Body of pancreas (tissue), 4 donors: ENCODE data around the gene MKNK2. TPM values are rescaled to one million over a fixed set of nuclear protein-coding genes. Genes with fewer than 3 reads are reported as not detected.

Experiments
- ATAC-seq: fragments of 150-250 bp; one replicate; pipeline ENCODE4 v1.9.1; 2016
- DNase-seq, 4 donors: peaks; one replicate each; pipeline ENCODE4 v3.0.0-alpha.2; 2019
- H3K27ac ChIP-seq, 4 donors: fragments of 200-600 bp; sonication (generic); 1 replicate in 3 of 4; 2 replicates in 1 of 4; pipeline versions ENCODE4 v1.5.1 to v1.6.1; 2016 to 2019; ENCODE audit warnings: mild to moderate bottlenecking in 1 of 4, mixed read lengths in 1 of 4, moderate library complexity in 1 of 4
- H3K27me3 ChIP-seq, 2 donors: fragments of 200-600 bp; sonication (generic); one replicate each; pipeline ENCODE4 v1.6.0; 2016; ENCODE audit warnings: mild to moderate bottlenecking in 1 of 2
- H3K36me3 ChIP-seq, 2 donors: fragments of 200-600 bp; sonication (generic); replicated peaks in 1 of 2; 2 replicates each; pipeline ENCODE4 v1.5.1; 2016; ENCODE audit warnings: low read depth in 2 of 2; ENCODE audit not compliant: insufficient read depth in 1 of 2
- H3K4me1 ChIP-seq: fragments of 200-600 bp; sonication (generic); one replicate; pipeline ENCODE4 v1.6.0; 2016
- H3K4me3 ChIP-seq, 2 donors: fragments of 200-600 bp; sonication (generic); 1 replicate in 1 of 2; 2 replicates in 1 of 2; pipeline ENCODE4 v1.5.1; 2016 to 2019
- H3K9me3 ChIP-seq, 3 donors: fragments of 200-600 bp; sonication (generic); 1 replicate in 2 of 3; 2 replicates in 1 of 3; pipeline ENCODE4 v1.5.1; 2016
- POLR2A ChIP-seq, 3 donors: fragments of 450-650 bp; IDR thresholded peaks; one replicate each; pipeline ENCODE4 v1.6.1; 2016; ENCODE audit warnings: antibody characterized with exemption in 3 of 3, mild to moderate bottlenecking in 2 of 3
- WGBS, 2 donors: methylation state at CpG; one replicate each; pipeline ENCODE4 v1.1.5; 2017; 5-methylcytosine and 5-hydroxymethylcytosine counted together
- intact Hi-C: fragments of 100-400 bp; cut with DNase I; formaldehyde crosslinking; loops from one replicate; pipeline ENCODE4 v1.15.1; 2023
- total RNA-seq, 2 donors: library from RNA; depleted of rRNA; stranded (reverse); fragments of >200 nt; gene quantifications; one replicate each; pipeline ENCODE4 v1.1.0, GENCODE V29; 2016
- TF ChIP-seq, protein P1 (sequence below), 7 experiments: fragments of 450-650 bp in 4 of 7; fragments of 200-600 bp in 3 of 7; sonication (generic) in 3 of 7; IDR thresholded peaks; one replicate each; pipeline ENCODE4 v1.5.1; 2016 to 2019; ENCODE audit warnings: antibody characterized with exemption in 7 of 7

MKNK2 gene
- total RNA-seq, 2 donors from 2014 or later, result 180 to 273 TPM

DNA sequence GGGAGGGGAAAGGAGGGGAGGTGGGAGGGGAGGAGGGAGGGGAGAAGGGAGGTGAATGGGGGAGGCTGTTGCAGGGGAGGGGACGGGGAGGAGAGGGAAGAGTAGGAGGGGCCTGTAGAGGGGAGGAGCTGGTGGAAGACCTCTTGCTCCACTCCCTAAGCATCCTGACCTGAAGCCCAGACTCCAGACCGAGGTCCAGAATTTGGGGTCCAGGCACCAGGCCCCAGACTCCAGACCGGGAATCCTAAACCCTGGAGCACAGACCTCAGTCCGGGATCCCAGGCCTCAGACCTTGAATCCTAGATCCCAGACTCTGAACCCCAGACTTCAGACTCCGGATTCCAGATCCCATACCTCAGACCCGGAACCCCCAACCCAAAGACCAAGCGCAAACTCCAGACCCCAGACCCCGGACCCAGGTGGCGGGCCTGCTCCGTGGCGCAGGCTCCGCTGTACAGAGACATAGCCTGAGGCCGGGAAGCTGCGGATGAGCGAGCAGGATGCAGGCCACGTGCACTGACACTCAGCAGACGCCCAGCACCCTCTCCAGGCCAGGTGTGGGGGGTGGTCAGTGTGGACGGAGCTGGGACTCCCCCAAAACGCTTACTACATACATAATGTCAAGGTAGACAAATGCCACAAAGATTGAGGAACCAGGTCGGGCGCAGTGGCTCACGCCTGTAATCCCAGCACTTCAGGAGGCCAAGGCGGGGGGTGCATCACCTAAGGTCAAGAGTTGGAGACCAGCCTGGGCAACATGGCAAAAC lies 34.8 kb downstream of the MKNK2 start:
- Histone ChIP-seq H3K36me3 (no peaks in the 10 kb centered on the region), H3K4me3 (no peak overlapping the region), H3K4me1 (peaks cover 26% of the 10 kb centered on the region), H3K9me3 (no peaks in the 10 kb centered on the region), H3K27ac (peak overlapping the region in 3 of 4 donors; percentile 40 to 66 (median 43)), H3K27me3 (no peaks in the 10 kb centered on the region)
- intact Hi-C loops, result no loop called here
- ATAC-seq (peak; percentile 81), DNase-seq (peak; percentile 73 to 90 (median 84))
- TF ChIP-seq POLR2A (IDR thresholded peaks at IDR 0.05), result no peak
- TF ChIP-seq, protein P1, sequence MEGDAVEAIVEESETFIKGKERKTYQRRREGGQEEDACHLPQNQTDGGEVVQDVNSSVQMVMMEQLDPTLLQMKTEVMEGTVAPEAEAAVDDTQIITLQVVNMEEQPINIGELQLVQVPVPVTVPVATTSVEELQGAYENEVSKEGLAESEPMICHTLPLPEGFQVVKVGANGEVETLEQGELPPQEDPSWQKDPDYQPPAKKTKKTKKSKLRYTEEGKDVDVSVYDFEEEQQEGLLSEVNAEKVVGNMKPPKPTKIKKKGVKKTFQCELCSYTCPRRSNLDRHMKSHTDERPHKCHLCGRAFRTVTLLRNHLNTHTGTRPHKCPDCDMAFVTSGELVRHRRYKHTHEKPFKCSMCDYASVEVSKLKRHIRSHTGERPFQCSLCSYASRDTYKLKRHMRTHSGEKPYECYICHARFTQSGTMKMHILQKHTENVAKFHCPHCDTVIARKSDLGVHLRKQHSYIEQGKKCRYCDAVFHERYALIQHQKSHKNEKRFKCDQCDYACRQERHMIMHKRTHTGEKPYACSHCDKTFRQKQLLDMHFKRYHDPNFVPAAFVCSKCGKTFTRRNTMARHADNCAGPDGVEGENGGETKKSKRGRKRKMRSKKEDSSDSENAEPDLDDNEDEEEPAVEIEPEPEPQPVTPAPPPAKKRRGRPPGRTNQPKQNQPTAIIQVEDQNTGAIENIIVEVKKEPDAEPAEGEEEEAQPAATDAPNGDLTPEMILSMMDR (IDR thresholded peaks at IDR 0.05), result no peak
- 50 to 62% methylated on average over 5 to 23 of the region's 23 CpGs for WGBS, 2 donors

GRCh38 chr19:2015608-2015950 lies 35.5 kb downstream of the MKNK2 start, which contains the start of gene BTBD2:
Gene BTBD2 (minus strand): TSS chr19:2015714. CDS start chr19:2015703, 11 bp downstream.
- no peaks in the 10 kb centered on the region for H3K27me3 ChIP-seq
- H3K27ac ChIP-seq, result peak within 1 kb of the TSS; percentile 45 to 66 (median 59)
- no peaks in the 10 kb centered on the region for H3K9me3 ChIP-seq
- ATAC-seq (peak; percentile 66), DNase-seq (peak; percentile 59 to 75 (median 65))
- H3K36me3 ChIP-seq, result no peaks in the 10 kb centered on the region
- H3K4me1 ChIP-seq, result peaks cover 26% of the 10 kb centered on the region
- intact Hi-C loops, result no loop called here
- no CpG with 5 or more reads among the region's 20 CpGs for WGBS, 2 donors
- peak within 1 kb of the TSS; percentile 28 to 39 for H3K4me3 ChIP-seq
- TF ChIP-seq POLR2A (IDR thresholded peaks at IDR 0.05), result no peak
- TF ChIP-seq, protein P1 (IDR thresholded peaks at IDR 0.05), result no peak

GRCh38 chr19:2014731-2015607 lies 36.1 kb downstream of the MKNK2 start:
- Histone ChIP-seq H3K27ac (peak overlapping the region; percentile 45 to 65 (median 58)), H3K27me3 (no peaks in the 10 kb centered on the region), H3K36me3 (no peaks in the 10 kb centered on the region), H3K4me3 (peak overlapping the region; percentile 28 to 39), H3K9me3 (no peaks in the 10 kb centered on the region), H3K4me1 (peaks cover 26% of the 10 kb centered on the region)
- peak; percentile 27 for ATAC-seq
- WGBS, 2 donors, result 16 to 21% methylated on average over 26 to 38 of the region's 74 CpGs
- no peak for TF ChIP-seq POLR2A (IDR thresholded peaks at IDR 0.05)
- TF ChIP-seq, protein P1 (IDR thresholded peaks at IDR 0.05), result no peak
- DNase-seq, result no peak
- intact Hi-C loops, result no loop called here

DNA sequence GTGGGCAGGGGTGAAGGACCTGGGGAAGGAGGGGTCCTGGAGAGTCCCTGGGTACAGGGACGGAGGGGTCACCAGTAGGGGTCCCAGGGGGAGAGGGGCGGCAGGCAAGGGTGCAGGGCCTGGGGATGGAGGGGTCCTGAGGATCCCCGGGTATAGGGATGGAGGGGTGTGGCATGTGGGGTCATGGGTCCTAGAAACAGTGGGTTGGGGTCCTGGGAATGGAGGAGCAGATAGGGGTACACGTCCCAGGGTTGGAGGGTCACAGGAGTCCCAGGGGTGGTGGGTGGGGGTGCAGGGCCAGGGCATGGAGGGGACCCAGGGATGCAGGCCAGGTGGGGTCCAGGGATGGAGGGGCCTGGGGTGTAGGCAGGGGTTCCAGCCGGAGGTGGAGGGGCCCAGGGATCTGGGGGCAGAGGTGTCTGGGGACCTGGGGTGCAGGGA lies 36.9 kb downstream of the MKNK2 start:
- intact Hi-C loops, result no loop called here
- H3K27ac ChIP-seq, result no peak overlapping the region
- H3K4me1 ChIP-seq, result peaks cover 26% of the 10 kb centered on the region
- WGBS, 2 donors, result 78 to 81% methylated on average over 5 of the region's 5 CpGs
- no peak for TF ChIP-seq POLR2A (IDR thresholded peaks at IDR 0.05)
- TF ChIP-seq, protein P1 (IDR thresholded peaks at IDR 0.05), result no peak
- H3K27me3 ChIP-seq, result no peaks in the 10 kb centered on the region
- DNase-seq, result no peak
- no peak for ATAC-seq
- H3K4me3 ChIP-seq, result no peak overlapping the region
- no peaks in the 10 kb centered on the region for H3K9me3 ChIP-seq
- no peaks in the 10 kb centered on the region for H3K36me3 ChIP-seq
